ENCODE results near the gene YEATS2. TPM values are rescaled to one million over a fixed set of nuclear protein-coding genes. Genes with fewer than 3 reads are reported as not detected.

Gene YEATS2
- polyA plus RNA-seq, 1 donor (not counting 4 experiments of a cell fraction or from before 2014, with no cell fraction given): 21.7 TPM

GRCh38 chr3:183826448-183827250 is 129.1 kb downstream of the YEATS2 start:
- no peak overlapping the region for H3K4me3 ChIP-seq (ENCODE audit: control insufficient read depth in 2 of 3, extremely low read depth in 1 of 3, insufficient read depth in 2 of 3, low read depth in 1 of 3, low read length in 3 of 3)
- H3K27ac ChIP-seq (ENCODE audit: control insufficient read depth, insufficient read depth, low read length): no peak overlapping the region
- dilution Hi-C loops (cut with MboI; ENCODE audit: extremely low pct_ligation_motif_present, low sequenced_read_pairs): no loop called here
- H3K79me2 ChIP-seq (ENCODE audit: control insufficient read depth, insufficient read depth, low read length): no peaks in the 10 kb centered on the region
- DNase-seq (ENCODE audit: low read depth, low spot score) (no peak), FAIRE-seq (peak; percentile 66)
- H3K4me2 ChIP-seq (ENCODE audit: control insufficient read depth, extremely low read depth, insufficient read depth, low read depth, low read length): peak overlapping the region; percentile 3
- no peaks in the 10 kb centered on the region for H3K9me1 ChIP-seq (ENCODE audit: control insufficient read depth, extremely low read depth, insufficient read depth, low read length)
- no peak for TF ChIP-seq EZH2 (IDR thresholded peaks at IDR 0.05; ENCODE audit: low read length)
- TF ChIP-seq, protein P1, sequence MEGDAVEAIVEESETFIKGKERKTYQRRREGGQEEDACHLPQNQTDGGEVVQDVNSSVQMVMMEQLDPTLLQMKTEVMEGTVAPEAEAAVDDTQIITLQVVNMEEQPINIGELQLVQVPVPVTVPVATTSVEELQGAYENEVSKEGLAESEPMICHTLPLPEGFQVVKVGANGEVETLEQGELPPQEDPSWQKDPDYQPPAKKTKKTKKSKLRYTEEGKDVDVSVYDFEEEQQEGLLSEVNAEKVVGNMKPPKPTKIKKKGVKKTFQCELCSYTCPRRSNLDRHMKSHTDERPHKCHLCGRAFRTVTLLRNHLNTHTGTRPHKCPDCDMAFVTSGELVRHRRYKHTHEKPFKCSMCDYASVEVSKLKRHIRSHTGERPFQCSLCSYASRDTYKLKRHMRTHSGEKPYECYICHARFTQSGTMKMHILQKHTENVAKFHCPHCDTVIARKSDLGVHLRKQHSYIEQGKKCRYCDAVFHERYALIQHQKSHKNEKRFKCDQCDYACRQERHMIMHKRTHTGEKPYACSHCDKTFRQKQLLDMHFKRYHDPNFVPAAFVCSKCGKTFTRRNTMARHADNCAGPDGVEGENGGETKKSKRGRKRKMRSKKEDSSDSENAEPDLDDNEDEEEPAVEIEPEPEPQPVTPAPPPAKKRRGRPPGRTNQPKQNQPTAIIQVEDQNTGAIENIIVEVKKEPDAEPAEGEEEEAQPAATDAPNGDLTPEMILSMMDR (optimal IDR thresholded peaks at IDR 0.05 in 1 of 3, IDR thresholded peaks at IDR 0.05 in 1 of 3, conservative IDR thresholded peaks at IDR 0.05 in 1 of 3; ENCODE audit: extremely low read depth in 1 of 3, insufficient read depth in 2 of 3, low read length in 3 of 3): no peak
- no peaks in the 10 kb centered on the region for H4K20me1 ChIP-seq (ENCODE audit: control insufficient read depth, extremely low read depth, insufficient read depth, low read length)
- H3K4me1 ChIP-seq (ENCODE audit: control insufficient read depth, extremely low read depth, insufficient read depth, low read length): peaks cover 17% of the 10 kb centered on the region
- no peaks in the 10 kb centered on the region for H3K27me3 ChIP-seq (ENCODE audit: control insufficient read depth, extremely low read depth, insufficient read depth, low read length)
- no peaks in the 10 kb centered on the region for H3K9me3 ChIP-seq (ENCODE audit: control insufficient read depth, low read depth, low read length)
- H3K9ac ChIP-seq (ENCODE audit: control insufficient read depth, extremely low read depth, insufficient read depth, low read length): no peak overlapping the region
- peaks cover 2 to 12% of the 10 kb centered on the region in 2 experiments for H3K36me3 ChIP-seq (ENCODE audit: control insufficient read depth in 2 of 2, extremely low read depth in 1 of 2, insufficient read depth in 2 of 2, low read length in 2 of 2)
- H2AFZ ChIP-seq (ENCODE audit: control insufficient read depth, low read length): no peak overlapping the region

DNA sequence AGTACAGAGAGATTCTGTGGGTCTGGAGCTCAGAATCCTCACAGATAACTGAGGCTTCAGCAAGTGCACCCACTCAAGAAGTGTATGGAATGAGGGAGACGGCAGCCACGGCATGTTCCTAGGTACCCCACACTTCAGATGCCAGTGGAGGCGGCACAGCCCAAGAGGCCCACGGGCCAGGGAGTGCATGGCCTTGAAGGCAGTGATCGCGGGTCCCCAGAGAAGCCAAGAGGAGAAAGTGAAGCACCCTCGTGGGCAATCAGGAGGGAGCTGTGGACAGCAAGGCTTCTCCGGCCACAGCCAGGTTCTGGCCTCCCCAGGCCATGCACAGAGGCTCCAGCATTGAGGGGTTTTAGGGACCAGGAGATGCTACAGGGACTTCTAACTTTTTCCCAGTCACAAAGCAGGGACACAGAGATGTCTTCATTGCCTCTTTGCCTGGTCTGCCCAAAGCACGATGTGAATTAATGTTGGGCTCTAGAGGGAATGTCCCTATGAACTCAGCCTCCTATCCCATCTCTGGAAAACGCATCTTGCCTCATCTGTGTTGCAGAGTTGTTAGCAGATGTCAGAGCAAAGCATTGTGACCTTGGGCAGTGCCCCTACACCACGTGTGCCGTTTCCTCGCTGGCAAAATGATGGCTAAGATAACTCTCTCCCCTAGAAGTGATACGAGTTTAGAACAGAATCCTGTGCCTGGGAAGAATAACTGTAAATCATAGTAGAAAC is 130.4 kb downstream of the YEATS2 start:
- Histone ChIP-seq H3K4me1 (ENCODE audit: control insufficient read depth, extremely low read depth, insufficient read depth, low read length) (peaks cover 17% of the 10 kb centered on the region), H3K27ac (ENCODE audit: control insufficient read depth, insufficient read depth, low read length) (no peak overlapping the region), H3K79me2 (ENCODE audit: control insufficient read depth, insufficient read depth, low read length) (no peaks in the 10 kb centered on the region), H4K20me1 (ENCODE audit: control insufficient read depth, extremely low read depth, insufficient read depth, low read length) (no peaks in the 10 kb centered on the region), H2AFZ (ENCODE audit: control insufficient read depth, low read length) (no peak overlapping the region), H3K4me3 (ENCODE audit: control insufficient read depth in 2 of 3, extremely low read depth in 1 of 3, insufficient read depth in 2 of 3, low read depth in 1 of 3, low read length in 3 of 3) (no peak overlapping the region), H3K27me3 (ENCODE audit: control insufficient read depth, extremely low read depth, insufficient read depth, low read length) (no peaks in the 10 kb centered on the region), H3K4me2 (ENCODE audit: control insufficient read depth, extremely low read depth, insufficient read depth, low read depth, low read length) (no peak overlapping the region), H3K9me1 (ENCODE audit: control insufficient read depth, extremely low read depth, insufficient read depth, low read length) (no peaks in the 10 kb centered on the region), H3K9me3 (ENCODE audit: control insufficient read depth, low read depth, low read length) (no peaks in the 10 kb centered on the region), H3K9ac (ENCODE audit: control insufficient read depth, extremely low read depth, insufficient read depth, low read length) (no peak overlapping the region), H3K36me3 (ENCODE audit: control insufficient read depth in 2 of 2, extremely low read depth in 1 of 2, insufficient read depth in 2 of 2, low read length in 2 of 2) (peaks cover 5 to 12% of the 10 kb centered on the region in 2 experiments)
- no peak for DNase-seq (ENCODE audit: low read depth, low spot score)
- TF ChIP-seq EZH2 (IDR thresholded peaks at IDR 0.05; ENCODE audit: low read length): no peak
- TF ChIP-seq, protein P1 (optimal IDR thresholded peaks at IDR 0.05 in 1 of 3, IDR thresholded peaks at IDR 0.05 in 1 of 3, conservative IDR thresholded peaks at IDR 0.05 in 1 of 3; ENCODE audit: extremely low read depth in 1 of 3, insufficient read depth in 2 of 3, low read length in 3 of 3): no peak
- dilution Hi-C loops (cut with MboI; ENCODE audit: extremely low pct_ligation_motif_present, low sequenced_read_pairs): no loop called here
- FAIRE-seq: no peak
